NOMO-1 treated with dmso at 0.1 percent for 144 hours (cell line): Measurements from ENCODE around the gene STX7.

Source experiments
- DNase-seq: peaks from one replicate; lab custom pipeline; 2025; ENCODE audit not compliant: unreplicated experiment; lab: John Stamatoyannopoulos, UW

The STX7 gene

GRCh38 chr6:132478266-132478665 lies 34.6 kb downstream of the STX7 start:
- DNase-seq = no peak

- no peak for DNase-seq
These were observed 36.2 kb downstream of the STX7 start for GRCh38 chr6:132476688-132477087.

DNA sequence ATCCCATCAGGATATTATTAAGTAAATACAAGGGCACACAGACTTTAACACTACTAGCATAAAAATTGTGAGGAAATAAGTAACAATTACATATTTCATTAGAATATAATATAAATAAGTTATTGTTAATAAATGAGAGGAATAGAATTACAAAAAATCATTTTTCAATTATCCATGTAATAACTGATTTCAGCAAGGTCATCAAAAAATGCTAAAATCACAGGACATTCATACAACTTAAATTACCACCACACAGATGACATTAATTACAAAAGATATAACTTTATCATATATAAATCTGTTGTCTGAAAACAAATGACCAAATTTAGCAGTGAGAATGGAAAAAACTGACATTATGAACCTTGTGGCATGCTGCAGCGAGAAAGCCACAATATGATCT lies 37.0 kb downstream of the STX7 start:
- DNase-seq = no peak

DNA sequence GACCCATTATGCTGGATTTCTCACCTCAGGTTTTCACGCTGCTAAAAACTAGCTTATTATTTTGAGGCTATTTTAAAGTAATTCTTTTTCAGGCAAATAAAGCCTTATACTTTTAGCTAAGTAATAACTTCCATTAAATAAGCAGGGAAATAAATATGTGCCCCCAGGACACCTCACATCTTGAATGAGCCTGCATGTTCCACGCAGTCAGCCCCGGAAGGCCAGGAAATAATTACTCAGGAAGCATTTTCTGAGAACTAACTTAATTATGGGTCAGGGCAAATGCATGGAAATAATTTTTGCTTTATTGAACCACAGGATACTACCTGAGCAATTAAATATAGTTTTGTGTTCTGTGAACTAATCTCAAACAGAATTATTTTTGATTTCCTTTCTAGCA lies 41.1 kb downstream of the STX7 start:
- no peak for DNase-seq

- DNase-seq = no peak
These were observed 46.0 kb downstream of the STX7 start for GRCh38 chr6:132466952-132467351.

GRCh38 chr6:132465530-132466485 lies 47.1 kb downstream of the STX7 start:
- no peak for DNase-seq

DNA sequence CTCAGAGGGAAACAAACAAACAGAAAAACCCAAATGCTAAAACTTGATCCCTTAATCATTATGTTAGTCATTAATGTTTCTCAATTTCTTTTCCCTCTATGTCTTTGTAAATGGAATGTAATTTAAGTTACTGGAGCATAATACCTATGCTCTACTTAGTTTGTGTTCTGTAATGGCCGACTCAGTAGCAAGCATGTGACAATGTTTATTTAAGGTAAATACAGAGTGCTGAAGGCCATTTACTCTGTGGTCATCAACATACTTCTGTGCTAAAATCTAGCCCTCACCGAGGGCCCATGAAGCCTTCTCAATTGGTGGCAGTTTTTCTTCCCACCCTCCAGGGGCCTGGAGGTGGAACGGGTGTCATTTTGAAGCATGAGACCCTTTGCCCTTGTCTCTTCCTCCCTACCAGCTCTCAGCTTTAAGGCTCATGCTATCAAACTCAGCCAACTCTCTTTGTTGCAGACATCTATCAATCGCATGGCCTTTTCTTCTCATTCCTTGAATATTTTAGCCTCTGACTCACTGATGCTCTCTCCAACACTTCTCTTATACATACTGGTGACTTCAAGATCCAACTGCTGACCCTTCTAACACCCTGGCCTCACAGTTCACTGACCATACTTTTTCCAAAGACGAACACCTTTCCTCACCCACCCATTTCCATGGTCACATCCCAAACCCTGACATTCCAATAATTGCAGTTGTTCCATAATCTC lies 48.2 kb downstream of the STX7 start:
- DNase-seq = no peak

GRCh38 chr6:132461958-132462357 lies 51.0 kb downstream of the STX7 start:
- no peak for DNase-seq

DNA sequence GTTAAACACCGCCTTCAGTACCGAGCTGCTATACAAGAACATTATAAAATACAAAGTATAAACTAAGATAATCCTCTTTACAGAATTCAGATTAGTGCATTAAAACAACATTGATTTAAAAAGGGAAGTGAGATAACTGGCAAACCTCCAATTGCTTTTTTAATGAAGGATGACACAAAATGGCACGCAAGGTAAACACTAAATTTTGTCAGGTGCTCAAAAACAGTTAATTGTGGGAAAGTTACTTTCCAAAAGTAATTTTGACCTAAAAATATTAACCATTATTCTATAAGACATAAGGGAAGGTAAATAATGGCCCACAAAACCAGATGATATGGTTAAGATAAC lies 53.3 kb downstream of the STX7 start:
- DNase-seq = no peak

GRCh38 chr6:132458887-132459604 lies 53.9 kb downstream of the STX7 start:
- DNase-seq = no peak

DNA sequence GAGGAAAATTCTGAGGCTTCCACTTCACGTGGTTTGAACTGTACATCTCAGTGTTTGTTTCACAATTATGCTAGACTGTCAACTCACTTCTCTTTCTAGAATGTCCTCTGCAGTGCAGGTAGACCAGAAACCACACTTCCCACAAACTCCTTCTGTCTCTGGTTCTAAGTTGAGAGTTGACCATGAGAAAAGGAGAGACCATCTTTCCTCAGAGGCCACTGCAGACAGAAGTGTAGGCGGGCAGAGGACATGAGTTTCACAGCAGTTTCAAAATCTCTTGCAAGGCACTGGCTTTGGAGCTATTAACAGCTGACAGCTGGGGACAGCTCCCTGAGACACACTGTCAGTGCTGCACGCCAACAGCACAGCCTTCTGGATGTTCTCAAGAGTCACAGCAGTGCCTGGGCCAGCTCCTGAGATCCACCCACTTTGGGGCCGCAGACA lies 56.2 kb downstream of the STX7 start:
- DNase-seq = peak; percentile 18

- no peak for DNase-seq
These were observed 66.1 kb downstream of the STX7 start for GRCh38 chr6:132446855-132447241.

- no peak for DNase-seq
These were observed 66.6 kb downstream of the STX7 start for GRCh38 chr6:132446141-132446854.

DNA sequence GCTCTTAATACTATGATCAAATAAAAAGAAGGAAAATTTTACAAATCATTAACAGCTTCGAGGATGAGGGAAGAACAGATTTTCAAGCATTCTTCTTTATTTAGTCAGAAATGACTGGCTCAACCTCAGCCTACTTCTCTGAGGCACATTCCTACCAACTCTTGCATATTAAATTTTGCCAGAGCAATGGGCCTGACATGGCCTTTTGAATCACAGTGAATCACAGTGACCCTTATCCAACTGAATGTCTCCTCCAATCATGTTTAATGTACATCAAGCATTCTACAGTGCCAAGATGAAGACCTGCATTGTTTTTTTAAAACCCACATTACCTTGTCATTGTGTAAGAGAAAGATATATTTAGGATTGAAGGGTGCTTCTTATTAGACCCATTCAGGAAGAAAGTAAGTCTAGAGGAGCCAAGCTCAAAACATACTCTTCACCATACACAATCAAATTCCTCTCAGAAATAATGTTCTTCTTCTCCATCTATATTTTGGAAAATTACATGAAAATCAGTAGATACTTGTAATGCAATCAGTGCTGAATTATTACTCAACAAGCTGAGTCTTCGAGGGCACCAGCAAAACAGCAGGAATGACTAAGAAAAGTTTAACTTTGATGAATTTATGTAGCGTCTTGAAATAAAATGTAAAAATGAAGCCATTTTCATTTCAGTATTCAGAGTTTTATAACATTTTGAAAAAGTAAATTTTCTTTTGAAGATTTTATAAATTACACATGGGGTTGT lies 67.5 kb downstream of the STX7 start:
- no peak for DNase-seq

GRCh38 chr6:132443206-132443605 lies 69.7 kb downstream of the STX7 start:
- no peak for DNase-seq

- DNase-seq = no peak
These were observed 82.8 kb downstream of the STX7 start for GRCh38 chr6:132430110-132430509.

DNA sequence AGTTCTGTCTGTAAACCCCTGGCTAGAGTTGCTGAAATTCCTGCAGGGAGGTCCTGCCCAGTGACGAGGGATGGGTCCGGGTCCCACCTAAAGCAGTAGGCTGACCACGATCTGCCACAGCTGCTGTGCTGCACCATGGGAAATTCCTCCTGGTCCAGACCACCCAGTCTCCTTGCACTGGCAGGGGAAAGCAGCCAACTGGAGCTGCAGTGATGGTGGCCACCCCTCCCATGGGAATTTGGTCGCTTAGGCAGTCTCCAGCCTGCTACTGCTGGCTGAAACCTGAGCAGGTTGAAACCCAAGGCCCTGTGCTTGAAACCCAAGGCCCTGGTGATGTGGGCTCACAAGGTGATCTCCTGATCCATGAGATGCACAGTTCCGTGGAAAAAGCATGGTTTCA lies 87.7 kb downstream of the STX7 start:
- no peak for DNase-seq

GRCh38 chr6:132423839-132424238 lies 89.1 kb downstream of the STX7 start:
- DNase-seq = no peak

DNA sequence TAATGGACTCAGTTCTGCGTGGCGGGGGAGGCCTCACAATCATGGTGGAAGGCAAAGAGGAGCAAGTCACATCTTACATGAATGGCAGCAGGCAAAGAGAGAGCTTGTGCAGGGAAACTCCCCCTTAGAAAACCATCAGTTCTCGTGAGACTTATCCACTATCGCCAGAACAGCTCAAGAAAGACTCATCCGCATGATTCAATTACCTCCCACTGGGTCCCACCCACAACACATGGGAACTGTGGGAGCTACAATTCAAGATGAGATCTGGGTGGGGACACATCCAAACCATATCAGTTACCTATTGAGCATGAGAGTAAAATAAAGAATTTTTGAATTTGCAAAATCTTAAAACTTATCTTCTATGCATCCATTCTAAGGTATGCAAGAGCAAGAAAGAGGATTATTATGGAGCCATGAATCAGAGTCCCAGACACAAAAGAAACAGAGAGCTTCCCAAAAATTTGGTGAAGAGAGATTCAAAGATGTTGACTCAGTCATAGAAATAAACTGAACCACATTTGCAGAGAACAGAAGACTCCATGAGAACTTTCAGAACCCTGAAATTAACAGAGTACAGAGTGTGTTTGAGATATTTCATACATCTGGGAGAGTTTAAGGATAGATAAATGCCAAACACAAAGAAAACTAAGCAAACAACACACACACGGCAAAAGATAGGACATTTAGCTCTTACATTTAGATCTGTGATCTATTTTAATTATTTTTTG lies 94.5 kb downstream of the STX7 start:
- no peak for DNase-seq

DNA sequence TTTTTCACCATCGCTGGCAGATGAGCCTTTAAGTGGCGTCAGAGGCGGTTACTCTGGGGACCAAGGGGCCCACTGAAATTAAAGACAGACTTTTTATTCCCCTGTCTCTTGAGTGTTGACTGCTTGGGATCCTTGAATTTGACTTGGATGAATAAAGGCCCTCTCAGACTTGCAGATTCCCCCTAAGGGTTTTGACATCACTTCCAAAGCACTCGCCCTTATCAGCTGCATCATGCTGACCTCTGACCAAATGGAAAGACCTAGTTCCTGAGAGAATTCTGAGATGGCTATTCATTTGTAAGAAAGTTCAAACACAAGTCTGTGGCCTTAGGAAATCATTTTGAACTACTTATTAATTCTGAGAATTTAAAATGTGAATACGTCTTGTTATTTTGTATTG lies 98.2 kb downstream of the STX7 start:
- no peak for DNase-seq
